Spleen (tissue), 13 donors: ENCODE results near the gene PTGS1. TPM values are rescaled to one million over a fixed set of nuclear protein-coding genes. Genes with fewer than 3 reads are reported as not detected.
A peak's percentile ranks its signal among the peaks of the same experiment; 100 is the strongest.
"Not testable (repeated sequence)": the region's sequence is repeated elsewhere in the genome, so short reads cannot be mapped to it uniquely, and the experiment has no call there.

ENCODE experiments used
- DNase-seq: peaks from one replicate; pipeline ENCODE4 v3.0.0-alpha.2; 2020
- H3K27ac ChIP-seq, 8 donors: fragments of 200-600 bp; sonication (generic) in 7 of 8; 1 replicate in 4 of 8; 2 replicates in 4 of 8; pipeline versions ENCODE4 v1.5.0 to v1.8.0; 2016 to 2021; ENCODE audit warnings: inconsistent platforms in 4 of 8, mild to moderate bottlenecking in 4 of 8, moderate library complexity in 1 of 8
- H3K27me3 ChIP-seq, 7 donors: fragments of 200-600 bp; sonication (generic) in 6 of 7; replicated peaks in 1 of 7; 1 replicate in 4 of 7; 2 replicates in 3 of 7; pipeline versions ENCODE4 v1.5.0 to v1.8.0; 2016 to 2021; ENCODE audit warnings: inconsistent platforms in 3 of 7, mild to moderate bottlenecking in 1 of 7
- H3K36me3 ChIP-seq, 6 donors: fragments of 200-600 bp; sonication (generic) in 5 of 6; 1 replicate in 4 of 6; 2 replicates in 2 of 6; pipeline versions ENCODE4 v1.5.0 to v1.8.0; 2016 to 2021; ENCODE audit warnings: inconsistent platforms in 2 of 6
- H3K4me1 ChIP-seq, 6 donors: fragments of 200-600 bp; sonication (generic) in 5 of 6; 1 replicate in 3 of 6; 2 replicates in 3 of 6; pipeline versions ENCODE4 v1.5.0 to v1.8.0; 2016 to 2021; ENCODE audit warnings: inconsistent platforms in 3 of 6
- H3K4me3 ChIP-seq, 8 donors: fragments of 200-600 bp; sonication (generic) in 7 of 8; 1 replicate in 4 of 8; 2 replicates in 4 of 8; pipeline versions ENCODE4 v1.5.0 to v1.8.0; 2016 to 2021; ENCODE audit warnings: inconsistent platforms in 4 of 8, mild to moderate bottlenecking in 4 of 8, moderate library complexity in 2 of 8
- H3K9me3 ChIP-seq, 8 donors: fragments of 200-600 bp; sonication (generic) in 7 of 8; 1 replicate in 4 of 8; 2 replicates in 4 of 8; pipeline versions ENCODE4 v1.5.0 to v1.8.0; 2016 to 2021; ENCODE audit warnings: inconsistent platforms in 4 of 8
- CTCF ChIP-seq, 11 experiments: fragments of 200-600 bp in 7 of 11; fragments of 450-650 bp in 4 of 11; sonication (generic) in 4 of 11; IDR thresholded peaks in 8 of 11; conservative IDR thresholded peaks in 3 of 11; 1 replicate in 7 of 11; 2 replicates in 4 of 11; pipeline versions ENCODE4 v1.4.0 to v1.8.0; 2016 to 2021; ENCODE audit warnings: antibody characterized with exemption in 11 of 11, inconsistent platforms in 4 of 11, mild to moderate bottlenecking in 1 of 11
- POLR2A ChIP-seq, 3 donors: fragments of 450-650 bp; IDR thresholded peaks; one replicate each; pipeline ENCODE4 v1.5.1; 2017; ENCODE audit warnings: antibody characterized with exemption in 3 of 3, mild to moderate bottlenecking in 1 of 3
- POLR2AphosphoS5 ChIP-seq, 3 donors: sonication (generic); formaldehyde crosslinking; IDR thresholded peaks; one replicate each; pipeline ENCODE4 v1.5.1; 2017; ENCODE audit warnings: antibody characterized with exemption in 3 of 3
- WGBS, 5 donors: extraction: QIAGEN DNeasy Blood & Tissue Kit in 3 of 5; methylation state at CpG; one replicate each; pipeline versions ENCODE4 v1.1.5 to v1.1.7; 2013 to 2018; 5-methylcytosine and 5-hydroxymethylcytosine counted together
- intact Hi-C: fragments of 100-400 bp; cut with DNase I; formaldehyde crosslinking; loops from one replicate; pipeline ENCODE4 v1.15.0; 2023; ENCODE audit warnings: low total_unique reads
- long read RNA-seq, 2 donors: transcript quantifications; one replicate each; lab custom pipeline, GENCODE V29; 2026
- polyA plus RNA-seq, 3 donors: library from polyadenylated mRNA; stranded (reverse); fragments of 200-250 nt; gene quantifications; one replicate each; pipeline ENCODE4 v1.2.1, GENCODE V29; 2013
- total RNA-seq, 7 donors: library from RNA; depleted of rRNA in 3 of 7; stranded (reverse); fragments of >200 nt in 3 of 7; fragmentation: NEBNext Ultra II Directional in 4 of 7; extraction: Animal tissue kit (Norgen Biotek cat#: 25700) in 4 of 7; gene quantifications; one replicate each; pipeline versions ENCODE4 v1.1.0 to v1.2.1, GENCODE V29; 2016 to 2021
- donor health status: healthy with polysubstance abuse.
- donor health status: DM: no; HTN: no; CAD: no; lungs with moderate emphysema.
- donor health status: DM: no; HTN: no; CAD: no.
- donor health status: Bipolar disorder and iron deficiency.
- donor health status: healthy.
- donor health status: DM: no; HTN: no; CAD: no.
- donor health status: DM: yes; HTN: yes; CAD: no.

PTGS1 gene
- 10 to 100 TPM; 13.6 to 18.6 (median 15.3) TPM for total RNA-seq
- 1 to 10 TPM; 2.8 to 5.9 (median 4.9) TPM for polyA plus RNA-seq
- long read RNA-seq, donor 1, full-length matches to known transcripts: 5 of 12 reads
- long read RNA-seq, donor 1, partial matches to known transcripts: 0 of 12 reads
- long read RNA-seq, donor 1, other reads (novel, unspliced or antisense): 7 of 12 reads
- long read RNA-seq, donor 2, full-length matches to known transcripts: 1 of 1 reads
- long read RNA-seq, donor 2, partial matches to known transcripts: 0 of 1 reads
- long read RNA-seq, donor 2, other reads (novel, unspliced or antisense): 0 of 1 reads

GRCh38 chr9:122370869-122371755 is at the start of gene PTGS1:
Gene PTGS1 (plus strand): TSS chr9:122371024. CDS start chr9:122371085, 61 bp downstream.
- TF ChIP-seq POLR2A (IDR thresholded peaks at IDR 0.05): no peak
- TF ChIP-seq POLR2AphosphoS5 (IDR thresholded peaks at IDR 0.05): peak in 2 of 3 donors; percentile 43 to 47
- H3K9me3 ChIP-seq: no peaks in the 10 kb centered on the region
- peak; percentile 90 for DNase-seq
- H3K27ac ChIP-seq: peak within 1 kb of the TSS in 7 of 8 donors; percentile 29 to 78 (median 63)
- WGBS, 5 donors: 3 to 6% (median 5%) methylated on average over 30 to 39 of the region's 39 CpGs
- peaks cover 7 to 54% (median 29%) of the 10 kb centered on the region in 6 donors for H3K4me1 ChIP-seq
- intact Hi-C loops: no loop called here
- no peaks in the 10 kb centered on the region for H3K36me3 ChIP-seq
- H3K27me3 ChIP-seq: peaks cover 0 to 24% (median 0%) of the 10 kb centered on the region in 7 donors
- H3K4me3 ChIP-seq: peak within 1 kb of the TSS; percentile 30 to 69 (median 51)

- no peak for DNase-seq
- H3K27me3 ChIP-seq: no peaks in the 10 kb centered on the region
- H3K36me3 ChIP-seq: peaks cover 0 to 83% (median 28%) of the 10 kb centered on the region in 6 donors
- WGBS, 5 donors: 76 to 93% (median 89%) methylated on average over 2 of the region's 2 CpGs
- no peaks in the 10 kb centered on the region for H3K9me3 ChIP-seq
- no peak overlapping the region for H3K4me3 ChIP-seq
- intact Hi-C loops: no loop called here
- no peak overlapping the region for H3K27ac ChIP-seq
- peaks cover 0 to 11% (median 0%) of the 10 kb centered on the region in 6 donors for H3K4me1 ChIP-seq
- TF ChIP-seq POLR2AphosphoS5 (IDR thresholded peaks at IDR 0.05): no peak
- TF ChIP-seq CTCF (IDR thresholded peaks at IDR 0.05 in 8 of 11, conservative IDR thresholded peaks at IDR 0.05 in 3 of 11): no peak
- TF ChIP-seq POLR2A (IDR thresholded peaks at IDR 0.05): no peak
These were observed 48.3 kb upstream of the PTGS1 start for GRCh38 chr9:122322553-122322952.

GRCh38 chr9:122324665-122325064 is 46.2 kb upstream of the PTGS1 start:
- WGBS, 5 donors: 61 to 79% (median 77%) methylated on average over 1 of the region's 1 CpG
- intact Hi-C loops: not testable (repeated sequence)

GRCh38 chr9:122325124-122325523 is 45.7 kb upstream of the PTGS1 start:
- 40 to 68% (median 50%) methylated on average over 1 of the region's 1 CpG for WGBS, 5 donors
- H3K9me3 ChIP-seq: no peaks in the 10 kb centered on the region
- no peak for TF ChIP-seq CTCF (IDR thresholded peaks at IDR 0.05 in 8 of 11, conservative IDR thresholded peaks at IDR 0.05 in 3 of 11)
- no peak for TF ChIP-seq POLR2AphosphoS5 (IDR thresholded peaks at IDR 0.05)
- TF ChIP-seq POLR2A (IDR thresholded peaks at IDR 0.05): no peak
- H3K27me3 ChIP-seq: no peaks in the 10 kb centered on the region
- no peak for DNase-seq
- peaks cover 0 to 8% (median 2%) of the 10 kb centered on the region in 6 donors for H3K4me1 ChIP-seq
- H3K36me3 ChIP-seq: peaks cover 0 to 75% (median 28%) of the 10 kb centered on the region in 6 donors
- intact Hi-C loops: no loop called here
- H3K27ac ChIP-seq: no peak overlapping the region
- no peak overlapping the region for H3K4me3 ChIP-seq

More at GRCh38 chr9:122324665-122325064, 46.2 kb upstream of the PTGS1 start:
- DNase-seq, H3K9me3 ChIP-seq, H3K27ac ChIP-seq, H3K4me3 ChIP-seq, H3K27me3 ChIP-seq: not testable (repeated sequence)
- Histone ChIP-seq H3K4me1 (peaks cover 0 to 11% (median 0%) of the 10 kb centered on the region in 6 donors), H3K36me3 (peaks cover 0 to 75% (median 28%) of the 10 kb centered on the region in 6 donors)
